KMS-11 (cell line): ENCODE data around the gene SLC25A33.

Experiments used
- H2AFZ ChIP-seq: fragments of 200-600 bp; sonication (generic); 2 replicates; pipeline ENCODE4 v1.6.1; 2016; ENCODE audit warnings: antibody characterized with exemption, mixed run types, low read depth
- H3K27ac ChIP-seq: fragments of 200-600 bp; sonication (generic); 2 replicates; pipeline ENCODE4 v1.6.1; 2016; ENCODE audit warnings: mild to moderate bottlenecking, mixed run types
- H3K27me3 ChIP-seq: fragments of 200-600 bp; sonication (generic); 2 replicates; pipeline ENCODE4 v1.6.1; 2017; ENCODE audit warnings: mild to moderate bottlenecking, low read depth, mixed run types, moderate library complexity; ENCODE audit not compliant: insufficient read depth
- H3K36me3 ChIP-seq: fragments of 200-600 bp; sonication (generic); 2 replicates; pipeline ENCODE4 v1.6.1; 2017; ENCODE audit warnings: mild to moderate bottlenecking, mixed run types; ENCODE audit not compliant: insufficient read depth
- H3K4me1 ChIP-seq: fragments of 200-600 bp; sonication (generic); 2 replicates; pipeline ENCODE4 v1.6.1; 2016; ENCODE audit warnings: mild to moderate bottlenecking, low read depth, mixed run types; ENCODE audit not compliant: poor library complexity, severe bottlenecking
- H3K4me2 ChIP-seq: fragments of 200-600 bp; sonication (generic); 2 replicates; pipeline ENCODE4 v1.7.0; 2016; ENCODE audit warnings: mild to moderate bottlenecking, mixed run types
- H3K4me3 ChIP-seq: fragments of 200-600 bp; sonication (generic); IDR thresholded peaks from 2 replicates; pipeline ENCODE4 v1.6.1; 2017; ENCODE audit warnings: low read depth, low read length, mixed read lengths; ENCODE audit not compliant: insufficient read depth
- H3K79me2 ChIP-seq: fragments of 200-600 bp; sonication (generic); 2 replicates; pipeline ENCODE4 v1.6.1; 2016; ENCODE audit warnings: low read depth, mixed run types; ENCODE audit not compliant: insufficient read depth
- H3K9ac ChIP-seq: fragments of 200-600 bp; sonication (generic); 2 replicates; pipeline ENCODE4 v1.6.1; 2016; ENCODE audit warnings: mild to moderate bottlenecking, mixed run types
- H4K20me1 ChIP-seq: fragments of 200-600 bp; sonication (generic); 2 replicates; pipeline ENCODE4 v1.6.1; 2016; ENCODE audit warnings: mild to moderate bottlenecking, mixed run types; ENCODE audit not compliant: insufficient read depth
- CTCF ChIP-seq: fragments of 200-600 bp; sonication (generic); conservative IDR thresholded peaks from 2 replicates; pipeline ENCODE4 v1.6.1; 2017; ENCODE audit warnings: low read depth, mild to moderate bottlenecking, antibody characterized with exemption, low read length, moderate library complexity, mixed read lengths

The SLC25A33 gene

GRCh38 chr1:9605946-9606455 is 66.7 kb downstream of the SLC25A33 start:
- Histone ChIP-seq H2AFZ (no peak overlapping the region), H4K20me1 (no peaks in the 10 kb centered on the region), H3K27ac (no peak overlapping the region), H3K4me2 (no peak overlapping the region), H3K36me3 (no peaks in the 10 kb centered on the region; the same call in 1 of the 2 replicates), H3K79me2 (no peaks in the 10 kb centered on the region), H3K4me3 (no peak overlapping the region), H3K9ac (no peak overlapping the region), H3K27me3 (no peaks in the 10 kb centered on the region), H3K4me1 (no peaks in the 10 kb centered on the region)
- TF ChIP-seq CTCF: no peak

DNA sequence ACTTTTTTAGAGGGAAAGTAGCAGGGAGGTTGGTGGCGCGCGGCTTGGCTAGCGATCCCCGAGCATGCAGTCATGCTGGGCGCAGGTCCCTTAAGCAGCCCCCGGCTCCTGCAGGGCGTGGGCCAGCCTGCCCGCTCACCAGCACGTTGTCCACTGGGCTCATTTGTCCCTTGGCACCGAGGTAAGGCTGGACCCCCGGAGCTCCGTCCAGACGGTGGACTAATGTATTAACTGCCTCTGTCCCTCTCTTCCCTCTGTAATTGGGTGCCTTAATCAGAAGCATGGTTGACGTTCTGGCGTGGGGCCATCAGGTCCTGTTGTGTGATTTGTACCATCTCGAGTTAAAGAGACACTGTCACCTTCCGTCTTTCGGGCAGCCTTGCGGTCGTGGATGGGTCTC is 67.2 kb downstream of the SLC25A33 start:
- Histone ChIP-seq H3K27me3 (no peaks in the 10 kb centered on the region), H3K9ac (no peak overlapping the region), H3K4me3 (no peak overlapping the region), H3K4me2 (no peak overlapping the region), H2AFZ (no peak overlapping the region), H3K4me1 (no peaks in the 10 kb centered on the region), H3K27ac (no peak overlapping the region), H3K36me3 (no peaks in the 10 kb centered on the region; the same call in 1 of the 2 replicates), H3K79me2 (no peaks in the 10 kb centered on the region), H4K20me1 (no peaks in the 10 kb centered on the region)
- no peak for TF ChIP-seq CTCF

GRCh38 chr1:9606948-9607347 is 67.7 kb downstream of the SLC25A33 start:
- H3K79me2 ChIP-seq: no peaks in the 10 kb centered on the region
- H3K4me3 ChIP-seq: no peak overlapping the region
- no peaks in the 10 kb centered on the region for H3K4me1 ChIP-seq
- no peak overlapping the region for H3K9ac ChIP-seq
- no peak overlapping the region for H3K4me2 ChIP-seq
- TF ChIP-seq CTCF: no peak
- no peak overlapping the region for H2AFZ ChIP-seq
- H4K20me1 ChIP-seq: no peaks in the 10 kb centered on the region
- no peak overlapping the region for H3K27ac ChIP-seq
- no peaks in the 10 kb centered on the region for H3K27me3 ChIP-seq
- H3K36me3 ChIP-seq: no peaks in the 10 kb centered on the region; the same call in 1 of the 2 replicates

DNA sequence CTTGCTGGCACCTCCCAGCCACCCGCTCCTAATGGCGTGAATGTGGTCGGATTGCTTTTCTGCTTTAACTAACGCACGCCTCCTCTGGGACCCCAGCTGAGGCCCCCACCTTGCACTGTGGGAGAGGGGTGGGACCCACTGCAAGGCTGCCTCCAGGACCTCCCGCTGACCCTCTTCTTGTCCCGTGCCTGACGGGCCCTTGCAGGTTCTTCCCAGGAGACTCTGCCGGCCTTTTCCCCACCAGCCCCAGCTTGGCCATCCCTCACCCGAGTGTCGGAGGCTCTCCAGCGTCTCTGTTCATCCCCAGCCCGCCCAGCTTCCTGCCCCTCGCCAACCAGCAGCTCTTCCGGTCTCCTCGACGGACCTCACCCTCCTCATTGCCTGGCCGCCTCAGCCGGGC is 68.1 kb downstream of the SLC25A33 start:
- no peak overlapping the region for H3K27ac ChIP-seq
- H2AFZ ChIP-seq: no peak overlapping the region
- no peaks in the 10 kb centered on the region for H3K79me2 ChIP-seq
- H4K20me1 ChIP-seq: no peaks in the 10 kb centered on the region
- no peak overlapping the region for H3K4me3 ChIP-seq
- no peaks in the 10 kb centered on the region; the same call in 1 of the 2 replicates for H3K36me3 ChIP-seq
- no peaks in the 10 kb centered on the region for H3K4me1 ChIP-seq
- no peak overlapping the region for H3K9ac ChIP-seq
- no peaks in the 10 kb centered on the region for H3K27me3 ChIP-seq
- H3K4me2 ChIP-seq: no peak overlapping the region
- no peak for TF ChIP-seq CTCF

DNA sequence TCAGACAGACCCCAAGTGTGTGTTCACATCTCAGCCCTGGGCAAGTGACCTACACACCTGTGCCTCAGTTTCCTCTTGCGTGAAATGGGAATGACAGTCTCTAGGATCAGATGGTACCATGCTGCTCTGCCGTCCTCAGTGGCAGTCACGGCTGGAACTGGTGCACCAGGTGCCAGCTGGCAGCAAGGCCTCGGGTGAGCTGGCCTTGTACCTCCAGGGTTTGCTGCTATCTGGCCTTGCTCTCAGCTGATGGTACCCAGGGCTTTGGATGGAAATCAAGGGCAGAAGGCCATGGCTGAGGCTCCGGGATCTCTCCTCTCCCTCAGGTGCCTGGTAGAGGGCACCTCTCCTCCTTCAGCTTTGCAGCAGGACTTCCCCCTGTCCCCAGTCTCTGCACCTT is 70.7 kb downstream of the SLC25A33 start:
- H3K79me2 ChIP-seq: no peaks in the 10 kb centered on the region
- H2AFZ ChIP-seq: no peak overlapping the region
- TF ChIP-seq CTCF: no peak
- H3K4me3 ChIP-seq: no peak overlapping the region
- no peak overlapping the region for H3K27ac ChIP-seq
- no peak overlapping the region for H3K4me2 ChIP-seq
- no peaks in the 10 kb centered on the region; the same call in 1 of the 2 replicates for H3K36me3 ChIP-seq
- H4K20me1 ChIP-seq: no peaks in the 10 kb centered on the region
- H3K4me1 ChIP-seq: no peaks in the 10 kb centered on the region
- H3K27me3 ChIP-seq: no peaks in the 10 kb centered on the region
- H3K9ac ChIP-seq: no peak overlapping the region
